Spinal cord (tissue), 10 donors: ENCODE results near the gene SERPINA1. TPM values are rescaled to one million over a fixed set of nuclear protein-coding genes. Genes with fewer than 3 reads are reported as not detected.

Source experiments
- DNase-seq, 6 donors: peaks; one replicate each; pipeline versions ENCODE4 v3.0.0 to v3.0.0-alpha.2; 2013 to 2015; ENCODE audit warnings: low spot score in 6 of 6, low read depth in 4 of 6
- H3K27ac ChIP-seq: one replicate; pipeline ENCODE4 v1.5.1; 2013; ENCODE audit warnings: low read depth, low read length, control low read depth
- H3K27me3 ChIP-seq: one replicate; pipeline ENCODE4 v1.6.1; 2013; ENCODE audit warnings: low read length; ENCODE audit not compliant: control insufficient read depth, insufficient read depth
- H3K36me3 ChIP-seq: one replicate; pipeline ENCODE4 v1.6.1; 2013; ENCODE audit warnings: low read length; ENCODE audit not compliant: control insufficient read depth, insufficient read depth
- H3K4me1 ChIP-seq: one replicate; pipeline ENCODE4 v1.6.1; 2013; ENCODE audit warnings: low read length; ENCODE audit not compliant: control insufficient read depth, insufficient read depth
- H3K4me3 ChIP-seq: one replicate; pipeline ENCODE4 v1.5.1; 2013; ENCODE audit warnings: low read depth, low read length, control low read depth
- H3K9me3 ChIP-seq: one replicate; pipeline ENCODE4 v1.6.1; 2013; ENCODE audit warnings: low read length; ENCODE audit not compliant: control insufficient read depth, insufficient read depth
- WGBS: methylation state at CpG from one replicate; pipeline ENCODE4 v1.1.5; 2013; ENCODE audit warnings: missing lambda C conversion rate; ENCODE audit not compliant: insufficient coverage; 5-methylcytosine and 5-hydroxymethylcytosine counted together
- polyA plus RNA-seq, 2 donors: library from polyadenylated mRNA; unstranded; fragments of 120-200 nt; gene quantifications; one replicate each; pipeline ENCODE4 v1.2.1, GENCODE V29; 2013; ENCODE audit not compliant: insufficient read length in 2 of 2
- total RNA-seq, 2 donors: library from RNA; depleted of rRNA in 1 of 2; stranded (reverse); fragments of 120-200 nt in 1 of 2; fragments of >200 nt in 1 of 2; gene quantifications; one replicate each; pipeline versions ENCODE4 v1.2.3 to v1.2.4, GENCODE V29; 2013 to 2014
- donor health status: healthy.

The SERPINA1 gene
- total and polyA plus RNA-seq, 4 donors = 3.8 to 8.6 (median 6.3) TPM

DNA sequence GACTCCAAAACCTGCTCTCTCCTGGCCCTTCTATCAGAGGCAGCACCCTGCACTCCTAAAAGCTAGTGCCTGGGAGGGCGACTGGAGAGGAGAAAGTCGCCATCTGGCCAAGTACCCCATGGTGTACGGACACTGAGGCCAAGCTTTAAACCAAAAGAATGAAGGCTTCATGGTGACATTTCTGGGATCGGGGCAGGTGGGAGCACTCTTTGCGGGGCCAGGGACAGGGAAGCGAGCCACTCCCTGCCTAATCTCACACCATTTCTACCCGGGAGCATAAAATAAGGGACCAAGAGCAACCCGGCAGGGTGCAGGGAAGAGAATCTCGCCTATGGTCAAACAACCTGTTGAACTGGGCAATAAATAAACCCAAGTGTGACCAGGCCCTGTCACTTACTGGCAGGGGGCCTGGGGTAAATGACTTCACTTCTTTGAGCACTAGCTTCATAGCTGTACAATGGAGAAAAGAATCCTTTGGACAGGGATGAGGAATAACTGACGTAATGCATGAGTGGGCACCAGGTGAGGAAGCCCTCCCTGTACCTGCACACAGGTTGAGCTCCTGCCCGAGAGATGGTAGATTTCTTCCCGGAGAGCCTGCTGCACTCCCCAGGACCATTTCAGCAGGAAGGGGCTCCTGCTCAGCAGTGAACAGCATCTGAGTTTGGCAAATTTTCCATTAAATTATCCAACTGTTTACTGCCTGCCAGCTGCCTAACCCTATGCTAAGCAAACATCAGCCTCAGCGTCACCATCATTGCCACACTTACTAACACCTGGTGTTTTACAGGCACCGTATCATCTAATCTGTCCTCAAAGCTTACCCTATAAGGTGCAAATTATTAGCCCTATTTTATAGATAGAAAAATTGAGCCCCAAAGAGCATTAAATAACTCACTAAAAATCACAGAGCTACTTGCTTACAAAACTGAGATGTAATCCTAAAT is 2.0 kb downstream of the SERPINA1 start:
- H3K27ac ChIP-seq = no peak overlapping the region
- H3K27me3 ChIP-seq = no peaks in the 10 kb centered on the region
- no peaks in the 10 kb centered on the region for H3K36me3 ChIP-seq
- peak in 1 of 6 donors; percentile 9 for DNase-seq
- WGBS = 61% methylated on average over 12 of the region's 14 CpGs
- H3K9me3 ChIP-seq = no peaks in the 10 kb centered on the region
- H3K4me1 ChIP-seq = peaks cover 5% of the 10 kb centered on the region
- no peak overlapping the region for H3K4me3 ChIP-seq

DNA sequence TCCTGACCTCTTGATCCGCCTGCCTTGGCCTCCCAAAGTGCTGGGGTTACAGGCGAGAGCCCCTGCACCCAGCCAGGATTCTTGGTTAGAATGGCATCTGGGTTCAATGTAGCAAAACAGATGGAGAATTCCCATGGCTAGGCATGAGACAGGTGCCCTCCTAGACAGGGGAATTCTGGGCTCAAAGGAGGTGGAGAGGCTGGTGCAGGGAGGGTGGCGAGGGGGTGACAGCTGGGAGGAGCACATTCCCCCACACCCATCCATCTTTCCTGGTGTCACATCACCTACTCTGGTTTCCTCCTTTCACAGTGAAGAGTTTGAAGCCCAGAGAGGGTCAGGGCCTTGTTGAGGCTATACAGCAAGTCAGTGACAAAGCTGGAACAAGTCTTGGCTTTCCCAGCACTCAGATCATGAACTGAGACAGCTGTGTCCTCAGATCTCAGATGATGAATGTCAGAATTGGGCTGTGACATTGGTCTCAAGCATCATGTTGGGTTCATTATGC is 2.8 kb downstream of the SERPINA1 start:
- Histone ChIP-seq H3K9me3 (no peaks in the 10 kb centered on the region), H3K27ac (no peak overlapping the region), H3K4me3 (no peak overlapping the region), H3K27me3 (no peaks in the 10 kb centered on the region), H3K36me3 (no peaks in the 10 kb centered on the region), H3K4me1 (peaks cover 5% of the 10 kb centered on the region)
- no peak for DNase-seq
- 85% methylated on average over 2 of the region's 3 CpGs for WGBS

DNA sequence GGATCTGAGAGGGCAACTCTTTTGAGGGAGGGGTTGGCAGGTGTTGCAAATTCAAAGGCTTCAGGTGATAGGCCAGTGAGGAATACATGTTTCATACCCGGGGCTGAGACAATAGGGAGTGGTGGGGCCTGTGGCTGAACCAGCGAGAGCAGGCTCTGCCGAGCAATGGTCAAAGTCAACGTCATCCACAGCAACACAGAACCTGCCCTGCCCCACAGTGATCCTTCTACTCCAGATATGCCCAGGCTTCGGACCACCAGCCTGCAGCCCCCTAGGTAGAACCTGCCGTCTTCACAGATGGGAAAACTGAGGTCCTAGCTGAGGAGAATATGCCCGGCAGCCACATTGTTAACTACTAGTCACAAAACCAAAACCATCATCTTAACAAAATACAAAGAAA is 4.1 kb downstream of the SERPINA1 start:
- Histone ChIP-seq H3K27me3 (no peaks in the 10 kb centered on the region), H3K27ac (no peak overlapping the region), H3K4me1 (no peaks in the 10 kb centered on the region), H3K4me3 (no peak overlapping the region), H3K9me3 (no peaks in the 10 kb centered on the region), H3K36me3 (no peaks in the 10 kb centered on the region)
- no peak for DNase-seq
- 100% methylated on average over 5 of the region's 7 CpGs for WGBS

DNA sequence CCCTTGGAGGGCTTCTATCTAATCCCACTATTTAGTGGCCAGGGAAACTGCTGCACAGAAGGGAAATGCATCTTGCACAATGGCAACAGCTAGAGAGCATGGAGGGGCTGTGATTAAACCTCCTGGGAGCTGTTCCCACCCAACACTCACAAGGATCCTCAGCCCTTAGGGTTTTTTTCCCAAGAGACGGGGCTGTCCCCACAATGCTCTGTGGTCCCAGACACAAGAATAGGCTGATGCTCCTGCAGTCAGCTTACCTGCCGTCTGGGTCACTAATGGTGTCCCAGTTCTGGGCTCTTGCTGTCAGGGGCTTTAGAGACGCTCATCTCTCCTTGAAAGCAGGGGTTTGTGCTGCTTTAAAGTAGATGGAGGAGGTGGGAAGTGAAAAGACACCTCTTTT is 4.6 kb downstream of the SERPINA1 start:
- no peak overlapping the region for H3K27ac ChIP-seq
- no peaks in the 10 kb centered on the region for H3K4me1 ChIP-seq
- no peak overlapping the region for H3K4me3 ChIP-seq
- H3K9me3 ChIP-seq = no peaks in the 10 kb centered on the region
- DNase-seq = no peak
- WGBS = 78% methylated on average over 3 of the region's 3 CpGs
- H3K36me3 ChIP-seq = no peaks in the 10 kb centered on the region
- no peaks in the 10 kb centered on the region for H3K27me3 ChIP-seq

DNA sequence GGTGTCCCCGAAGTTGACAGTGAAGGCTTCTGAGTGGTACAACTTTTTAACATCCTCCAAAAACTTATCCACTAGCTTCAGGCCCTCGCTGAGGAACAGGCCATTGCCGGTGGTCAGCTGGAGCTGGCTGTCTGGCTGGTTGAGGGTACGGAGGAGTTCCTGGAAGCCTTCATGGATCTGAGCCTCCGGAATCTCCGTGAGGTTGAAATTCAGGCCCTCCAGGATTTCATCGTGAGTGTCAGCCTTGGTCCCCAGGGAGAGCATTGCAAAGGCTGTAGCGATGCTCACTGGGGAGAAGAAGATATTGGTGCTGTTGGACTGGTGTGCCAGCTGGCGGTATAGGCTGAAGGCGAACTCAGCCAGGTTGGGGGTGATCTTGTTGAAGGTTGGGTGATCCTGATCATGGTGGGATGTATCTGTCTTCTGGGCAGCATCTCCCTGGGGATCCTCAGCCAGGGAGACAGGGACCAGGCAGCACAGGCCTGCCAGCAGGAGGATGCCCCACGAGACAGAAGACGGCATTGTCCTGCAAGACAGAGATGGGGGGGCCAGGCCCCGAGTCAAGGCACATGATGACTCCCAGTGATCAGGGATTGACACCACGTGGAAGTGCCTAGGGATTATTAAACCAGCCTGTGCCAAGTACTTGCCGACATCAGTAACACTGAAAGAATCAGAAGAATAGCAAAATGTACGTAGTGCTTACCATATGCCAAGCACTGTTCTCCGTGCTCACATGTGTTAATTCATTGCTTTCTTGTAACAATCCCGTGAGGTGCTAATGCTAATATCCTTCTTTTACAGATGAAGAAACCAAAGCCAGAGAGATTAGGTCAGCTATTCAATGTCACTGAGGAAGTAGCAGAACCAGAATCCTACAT is 5.4 kb downstream of the SERPINA1 start:
- H3K36me3 ChIP-seq = no peaks in the 10 kb centered on the region
- H3K27me3 ChIP-seq = no peaks in the 10 kb centered on the region
- no peak overlapping the region for H3K27ac ChIP-seq
- no peaks in the 10 kb centered on the region for H3K9me3 ChIP-seq
- H3K4me3 ChIP-seq = no peak overlapping the region
- peak in 1 of 6 donors; percentile 20 for DNase-seq
- no peaks in the 10 kb centered on the region for H3K4me1 ChIP-seq
- 88% methylated on average over 17 of the region's 18 CpGs for WGBS

DNA sequence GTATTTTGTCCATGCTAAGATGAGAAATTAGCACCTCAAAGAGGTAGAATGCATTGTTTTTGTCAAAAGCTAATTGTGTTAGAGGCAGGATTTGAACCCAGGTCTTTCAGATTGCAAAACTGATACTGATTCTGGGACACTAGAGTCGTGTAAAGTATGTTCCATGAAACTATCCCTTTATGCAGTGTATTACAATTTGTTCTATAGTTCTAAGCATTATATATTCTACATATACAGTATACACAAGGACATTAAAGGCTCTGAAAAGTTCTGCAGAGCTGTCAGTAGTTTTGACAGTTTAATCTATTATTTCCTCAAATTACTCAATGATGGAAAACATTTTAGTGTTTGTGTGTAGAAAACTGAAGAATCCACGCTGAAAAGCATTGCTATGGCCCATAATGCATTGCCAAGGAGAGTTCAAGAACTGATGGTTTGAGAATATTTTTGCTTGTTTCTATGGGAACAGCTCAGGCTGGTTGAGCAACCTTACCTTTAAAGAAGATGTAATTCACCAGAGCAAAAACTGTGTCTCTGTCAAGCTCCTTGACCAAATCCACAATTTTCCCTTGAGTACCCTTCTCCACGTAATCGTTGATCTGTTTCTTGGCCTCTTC is 6.2 kb downstream of the SERPINA1 start:
- H3K4me1 ChIP-seq = no peaks in the 10 kb centered on the region
- DNase-seq = peak in 1 of 6 donors; percentile 44
- no peaks in the 10 kb centered on the region for H3K36me3 ChIP-seq
- WGBS = 100% methylated on average over 1 of the region's 4 CpGs
- H3K27me3 ChIP-seq = no peaks in the 10 kb centered on the region
- no peak overlapping the region for H3K4me3 ChIP-seq
- no peaks in the 10 kb centered on the region for H3K9me3 ChIP-seq
- H3K27ac ChIP-seq = no peak overlapping the region

DNA sequence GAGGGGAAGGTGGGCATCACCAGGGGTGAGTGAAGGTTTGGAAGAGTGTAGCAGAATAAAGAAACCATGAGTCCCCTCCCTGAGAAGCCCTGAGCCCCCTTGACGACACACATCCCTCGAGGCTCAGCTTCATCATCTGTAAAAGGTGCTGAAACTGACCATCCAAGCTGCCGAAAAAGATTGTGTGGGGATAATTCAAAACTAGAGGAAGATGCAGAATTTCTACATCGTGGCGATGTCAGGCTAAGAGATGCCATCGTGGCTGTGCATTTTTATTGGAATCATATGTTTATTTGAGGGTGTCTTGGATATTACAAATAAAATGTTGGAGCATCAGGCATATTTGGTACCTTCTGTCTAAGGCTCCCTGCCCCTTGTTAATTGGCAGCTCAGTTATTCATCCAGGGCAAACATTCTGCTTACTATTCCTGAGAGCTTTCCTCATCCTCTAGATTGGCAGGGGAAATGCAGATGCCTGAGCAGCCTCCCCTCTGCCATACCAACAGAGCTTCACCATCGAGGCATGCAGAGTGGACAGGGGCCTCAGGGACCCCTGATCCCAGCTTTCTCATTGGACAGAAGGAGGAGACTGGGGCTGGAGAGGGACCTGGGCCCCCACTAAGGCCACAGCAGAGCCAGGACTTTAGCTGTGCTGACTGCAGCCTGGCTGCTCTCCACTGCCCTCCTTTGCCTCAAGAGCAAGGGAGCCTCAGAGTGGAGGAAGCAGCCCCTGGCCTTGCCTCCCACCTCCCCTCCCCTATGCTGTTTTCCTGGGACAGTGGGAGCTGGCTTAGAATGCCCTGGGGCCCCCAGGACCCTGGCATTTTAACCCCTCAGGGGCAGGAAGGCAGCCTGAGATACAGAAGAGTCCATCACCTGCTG is 7.0 kb downstream of the SERPINA1 start:
- Histone ChIP-seq H3K27me3 (no peaks in the 10 kb centered on the region), H3K27ac (no peak overlapping the region), H3K36me3 (no peaks in the 10 kb centered on the region), H3K4me1 (no peaks in the 10 kb centered on the region), H3K9me3 (no peaks in the 10 kb centered on the region), H3K4me3 (no peak overlapping the region)
- 82% methylated on average over 6 of the region's 7 CpGs for WGBS
- DNase-seq = no peak

DNA sequence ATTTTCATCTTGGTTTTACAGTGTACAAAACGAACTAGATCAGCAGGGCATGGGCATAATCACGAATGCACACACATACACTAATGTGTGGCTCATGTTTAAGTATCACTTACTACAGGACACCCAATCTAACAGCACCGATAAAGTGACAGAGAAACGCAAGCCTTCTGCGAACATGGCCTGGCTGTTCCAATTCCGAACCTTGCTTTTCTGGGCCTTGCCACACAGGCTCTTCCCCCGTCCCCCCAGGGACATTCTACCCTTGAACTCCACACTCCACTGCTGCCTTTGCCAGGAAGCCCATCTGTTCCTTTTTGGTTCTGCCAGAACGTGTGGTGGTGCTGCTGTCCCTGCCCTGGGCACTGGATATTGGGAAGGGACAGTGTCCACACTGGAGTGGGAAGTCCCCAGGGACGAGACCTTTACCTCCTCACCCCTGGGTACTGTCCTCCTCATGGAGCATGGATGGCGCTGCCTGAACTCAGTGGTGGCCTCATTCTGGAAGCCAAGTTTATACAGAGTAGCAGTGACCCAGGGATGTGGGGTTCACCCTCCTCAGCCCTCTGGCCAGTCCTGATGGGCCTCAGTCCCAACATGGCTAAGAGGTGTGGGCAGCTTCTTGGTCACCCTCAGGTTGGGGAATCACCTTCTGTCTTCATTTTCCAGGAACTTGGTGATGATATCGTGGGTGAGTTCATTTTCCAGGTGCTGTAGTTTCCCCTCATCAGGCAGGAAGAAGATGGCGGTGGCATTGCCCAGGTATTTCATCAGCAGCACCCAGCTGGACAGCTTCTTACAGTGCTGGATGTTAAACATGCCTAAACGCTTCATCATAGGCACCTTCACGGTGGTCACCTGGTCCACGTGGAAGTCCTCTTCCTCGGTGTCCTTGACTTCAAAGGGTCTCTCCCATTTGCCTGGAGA is 7.9 kb downstream of the SERPINA1 start:
- H3K4me3 ChIP-seq = no peak overlapping the region
- 91% methylated on average over 15 of the region's 16 CpGs for WGBS
- DNase-seq = no peak
- no peak overlapping the region for H3K27ac ChIP-seq
- no peaks in the 10 kb centered on the region for H3K36me3 ChIP-seq
- H3K9me3 ChIP-seq = no peaks in the 10 kb centered on the region
- peaks cover 2% of the 10 kb centered on the region for H3K4me1 ChIP-seq
- no peaks in the 10 kb centered on the region for H3K27me3 ChIP-seq
